Psoas muscle (tissue), 8 donors: ENCODE data around the gene DRAM2. TPM values are rescaled to one million over a fixed set of nuclear protein-coding genes. Genes with fewer than 3 reads are reported as not detected.

Experiments used
- ATAC-seq, 4 donors: fragments of 200-7000 bp; cut with Tn5 transposase; one replicate each; pipeline ENCODE4 v1.9.1; 2020; ENCODE audit warnings: moderate library complexity in 3 of 4, mild to moderate bottlenecking in 2 of 4
- DNase-seq, 2 donors: peaks; one replicate each; pipeline ENCODE4 v3.0.0-alpha.2; 2020
- H3K27ac ChIP-seq: fragments of 200-600 bp; one replicate; pipeline ENCODE4 v1.8.0; 2022
- H3K27me3 ChIP-seq, 3 donors: fragments of 200-600 bp in 1 of 3; one replicate each; pipeline versions ENCODE4 v1.6.1 to v1.8.0; 2013 to 2022; ENCODE audit warnings: low read length in 2 of 3, mild to moderate bottlenecking in 2 of 3, moderate library complexity in 1 of 3; ENCODE audit not compliant: insufficient read depth in 3 of 3
- H3K36me3 ChIP-seq, 2 donors: fragments of 200-600 bp in 1 of 2; one replicate each; pipeline versions ENCODE4 v1.6.1 to v1.8.0; 2013 to 2022; ENCODE audit warnings: low read depth in 1 of 2, mild to moderate bottlenecking in 1 of 2, moderate library complexity in 1 of 2; ENCODE audit not compliant: insufficient read depth in 1 of 2
- H3K4me1 ChIP-seq: fragments of 200-600 bp; one replicate; pipeline ENCODE4 v1.8.0; 2022
- H3K4me3 ChIP-seq: fragments of 200-600 bp; one replicate; pipeline ENCODE4 v1.8.0; 2022; ENCODE audit warnings: mild to moderate bottlenecking
- H3K9me3 ChIP-seq: fragments of 200-600 bp; one replicate; pipeline ENCODE4 v1.8.0; 2022
- WGBS, 3 donors: extraction: QIAGEN DNeasy Blood & Tissue Kit; methylation state at CpG; one replicate each; pipeline versions ENCODE4 v1.1.6 to v1.1.7; 2013; 5-methylcytosine and 5-hydroxymethylcytosine counted together
- intact Hi-C, 2 donors: fragments of 100-400 bp; cut with DNase I; formaldehyde crosslinking; loops; one replicate each; pipeline versions ENCODE4 v1.11.0 to v1.14.2; 2022
- long read RNA-seq, 2 donors: library from polyadenylated mRNA; unstranded; transcript quantifications; one replicate each; pipeline ENCODE4 v2.0.0, GENCODE V29; 2021
- polyA plus RNA-seq, 3 donors: library from polyadenylated mRNA; stranded (reverse); fragments of 200-250 nt; gene quantifications; one replicate each; pipeline ENCODE4 v1.2.3, GENCODE V29; 2013
- total RNA-seq, 4 donors: library from RNA; stranded (reverse); fragmentation: NEBNext Ultra II Directional in 2 of 4; extraction: Animal tissue kit (Norgen Biotek cat#: 25700) in 2 of 4; gene quantifications; one replicate each; pipeline versions ENCODE4 v1.2.1 to v1.2.4, GENCODE V29; 2021 to 2023
- TF ChIP-seq, protein P1 (sequence below): fragments of 200-600 bp; IDR thresholded peaks from one replicate; pipeline ENCODE4 v1.8.0; 2022; ENCODE audit warnings: antibody characterized with exemption
- donor health status: healthy with polysubstance abuse.
- donor health status: DM: no; HTN: no; CAD: no; lungs with moderate emphysema.
- donor health status: Bipolar disorder and iron deficiency.
- donor health status: healthy.
- donor health status: DM: yes; HTN: yes; CAD: no.
- donor health status: DM: no; HTN: no; CAD: no.
- donor health status: DM: no; HTN: no; CAD: no.
- donor health status: DM: yes; HTN: yes; CAD: no.

The DRAM2 gene
- 10 to 100 TPM; 19.2 to 28.0 (median 24.2) TPM for total RNA-seq
- polyA plus RNA-seq = 10 to 100 TPM; 19.8 to 41.0 (median 29.3) TPM
- long read RNA-seq, donor 1, partial matches to known transcripts = 0 of 9 reads
- long read RNA-seq, donor 1, other reads (novel, unspliced or antisense) = 8 of 9 reads
- long read RNA-seq, donor 2, partial matches to known transcripts = 1 of 17 reads
- long read RNA-seq, donor 2, other reads (novel, unspliced or antisense) = 16 of 17 reads

- intact Hi-C loops = loop anchor here (5.0 to 10.0 kb wide), 2 partner anchors 305 to 307 kb away; partner anchors contain the start of genes ATP5PB (in 2 of the 2) and WDR77 (in 2 of the 2)
- Histone ChIP-seq H3K4me3 (peak within 1 kb of the TSS; percentile 96), H3K27me3 (no peaks in the 10 kb centered on the region), H3K36me3 (peaks cover 0 to 33% of the 10 kb centered on the region in 2 donors), H3K27ac (peak within 1 kb of the TSS; percentile 93), H3K4me1 (peaks cover 36% of the 10 kb centered on the region), H3K9me3 (no peaks in the 10 kb centered on the region)
- 0 to 1% (median 0%) methylated on average over 47 to 68 of the region's 68 CpGs for whole genome bisulfite sequencing, 3 donors
- ATAC-seq (peak; percentile 96 to 97 (median 97)), DNase-seq (peak; percentile 96)
- TF ChIP-seq, protein P1, sequence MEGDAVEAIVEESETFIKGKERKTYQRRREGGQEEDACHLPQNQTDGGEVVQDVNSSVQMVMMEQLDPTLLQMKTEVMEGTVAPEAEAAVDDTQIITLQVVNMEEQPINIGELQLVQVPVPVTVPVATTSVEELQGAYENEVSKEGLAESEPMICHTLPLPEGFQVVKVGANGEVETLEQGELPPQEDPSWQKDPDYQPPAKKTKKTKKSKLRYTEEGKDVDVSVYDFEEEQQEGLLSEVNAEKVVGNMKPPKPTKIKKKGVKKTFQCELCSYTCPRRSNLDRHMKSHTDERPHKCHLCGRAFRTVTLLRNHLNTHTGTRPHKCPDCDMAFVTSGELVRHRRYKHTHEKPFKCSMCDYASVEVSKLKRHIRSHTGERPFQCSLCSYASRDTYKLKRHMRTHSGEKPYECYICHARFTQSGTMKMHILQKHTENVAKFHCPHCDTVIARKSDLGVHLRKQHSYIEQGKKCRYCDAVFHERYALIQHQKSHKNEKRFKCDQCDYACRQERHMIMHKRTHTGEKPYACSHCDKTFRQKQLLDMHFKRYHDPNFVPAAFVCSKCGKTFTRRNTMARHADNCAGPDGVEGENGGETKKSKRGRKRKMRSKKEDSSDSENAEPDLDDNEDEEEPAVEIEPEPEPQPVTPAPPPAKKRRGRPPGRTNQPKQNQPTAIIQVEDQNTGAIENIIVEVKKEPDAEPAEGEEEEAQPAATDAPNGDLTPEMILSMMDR = peak; percentile 3
These were observed at the start of gene DRAM2, which contains the start of gene CEPT1 for GRCh38 chr1:111139956-111140679. Gene DRAM2, minus strand, starts transcription at chr1:111140093. Its CDS starts 8,539 bp downstream, at chr1:111131554. Gene CEPT1, plus strand, starts transcription at chr1:111140223. Its CDS starts 7,492 bp downstream, at chr1:111147715.

GRCh38 chr1:111184663-111185062, 44.8 kb upstream of the DRAM2 start:
- no peak overlapping the region for H3K4me3 ChIP-seq
- peaks cover 4 to 78% of the 10 kb centered on the region in 2 donors for H3K36me3 ChIP-seq
- no peak overlapping the region for H3K27ac ChIP-seq
- peaks cover 7% of the 10 kb centered on the region for H3K4me1 ChIP-seq
- no peaks in the 10 kb centered on the region for H3K27me3 ChIP-seq
- ATAC-seq = no peak
- no peak for DNase-seq
- intact Hi-C loops = no loop called here
- TF ChIP-seq, protein P1 = no peak
- H3K9me3 ChIP-seq = no peaks in the 10 kb centered on the region

GRCh38 chr1:111183308-111184069, 43.6 kb upstream of the DRAM2 start:
- Histone ChIP-seq H3K4me3 (no peak overlapping the region), H3K27ac (no peak overlapping the region), H3K36me3 (peaks cover 3 to 81% of the 10 kb centered on the region in 2 donors), H3K27me3 (no peaks in the 10 kb centered on the region), H3K4me1 (peaks cover 7% of the 10 kb centered on the region), H3K9me3 (no peaks in the 10 kb centered on the region)
- TF ChIP-seq, protein P1 = no peak
- no peak for DNase-seq
- intact Hi-C loops = no loop called here
- WGBS, 3 donors = 93 to 96% (median 93%) methylated on average over 6 of the region's 6 CpGs
- ATAC-seq = no peak

DNA sequence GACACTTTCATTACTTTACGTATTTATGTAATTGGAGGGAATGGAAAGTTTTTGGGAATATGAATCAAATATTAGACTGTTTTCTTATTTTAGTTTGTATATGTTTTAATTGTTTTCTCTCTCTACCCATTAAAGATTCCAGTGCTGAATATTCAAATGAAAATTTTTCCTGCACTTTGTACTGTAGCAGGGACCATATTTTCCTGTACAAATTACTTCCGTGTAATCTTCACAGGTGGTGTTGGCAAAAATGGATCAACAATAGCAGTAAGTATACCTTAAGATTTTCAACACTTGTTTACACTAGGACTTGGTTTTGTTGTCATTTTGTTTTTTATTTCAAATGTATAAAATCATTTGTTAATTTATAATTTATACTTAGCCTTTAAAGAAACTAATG, 42.2 kb upstream of the DRAM2 start:
- intact Hi-C loops = no loop called here
- 90 to 98% (median 96%) methylated on average over 2 of the region's 2 CpGs for WGBS, 3 donors
- Histone ChIP-seq H3K36me3 (peaks cover 2 to 81% of the 10 kb centered on the region in 2 donors), H3K4me1 (peaks cover 7% of the 10 kb centered on the region), H3K4me3 (no peak overlapping the region), H3K9me3 (no peaks in the 10 kb centered on the region), H3K27me3 (no peaks in the 10 kb centered on the region), H3K27ac (no peak overlapping the region)
- ATAC-seq (no peak), DNase-seq (no peak)
- TF ChIP-seq, protein P1 = no peak
